Measurements from ENCODE around the gene PNLDC1.

Gene PNLDC1

DNA sequence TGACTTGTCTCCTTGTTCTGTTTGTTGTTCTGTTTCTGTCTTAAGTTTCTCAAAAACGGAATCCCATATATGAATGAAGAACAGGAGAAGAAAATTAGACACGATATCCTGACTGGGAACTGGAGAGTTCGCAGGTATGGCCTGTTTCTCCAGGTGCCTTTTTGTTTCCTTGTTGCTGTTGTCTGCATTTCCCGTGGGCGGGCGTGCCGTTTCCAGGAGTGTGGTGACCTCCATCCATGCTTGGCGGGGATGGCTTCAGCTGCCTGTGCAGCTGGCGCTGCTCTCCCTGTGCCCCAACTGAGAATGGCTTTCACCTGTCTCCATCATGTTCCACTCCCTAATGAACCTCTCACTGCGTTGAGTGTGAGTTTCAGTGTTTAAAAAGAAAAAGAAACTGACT lies 4.4 kb downstream of the PNLDC1 start:
- TF ChIP-seq, protein P1, sequence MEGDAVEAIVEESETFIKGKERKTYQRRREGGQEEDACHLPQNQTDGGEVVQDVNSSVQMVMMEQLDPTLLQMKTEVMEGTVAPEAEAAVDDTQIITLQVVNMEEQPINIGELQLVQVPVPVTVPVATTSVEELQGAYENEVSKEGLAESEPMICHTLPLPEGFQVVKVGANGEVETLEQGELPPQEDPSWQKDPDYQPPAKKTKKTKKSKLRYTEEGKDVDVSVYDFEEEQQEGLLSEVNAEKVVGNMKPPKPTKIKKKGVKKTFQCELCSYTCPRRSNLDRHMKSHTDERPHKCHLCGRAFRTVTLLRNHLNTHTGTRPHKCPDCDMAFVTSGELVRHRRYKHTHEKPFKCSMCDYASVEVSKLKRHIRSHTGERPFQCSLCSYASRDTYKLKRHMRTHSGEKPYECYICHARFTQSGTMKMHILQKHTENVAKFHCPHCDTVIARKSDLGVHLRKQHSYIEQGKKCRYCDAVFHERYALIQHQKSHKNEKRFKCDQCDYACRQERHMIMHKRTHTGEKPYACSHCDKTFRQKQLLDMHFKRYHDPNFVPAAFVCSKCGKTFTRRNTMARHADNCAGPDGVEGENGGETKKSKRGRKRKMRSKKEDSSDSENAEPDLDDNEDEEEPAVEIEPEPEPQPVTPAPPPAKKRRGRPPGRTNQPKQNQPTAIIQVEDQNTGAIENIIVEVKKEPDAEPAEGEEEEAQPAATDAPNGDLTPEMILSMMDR (IDR thresholded peaks at IDR 0.05; ENCODE audit: low read depth, low read length): no peak
- no peak for DNase-seq (ENCODE audit: extremely low read depth, low read depth)

DNA sequence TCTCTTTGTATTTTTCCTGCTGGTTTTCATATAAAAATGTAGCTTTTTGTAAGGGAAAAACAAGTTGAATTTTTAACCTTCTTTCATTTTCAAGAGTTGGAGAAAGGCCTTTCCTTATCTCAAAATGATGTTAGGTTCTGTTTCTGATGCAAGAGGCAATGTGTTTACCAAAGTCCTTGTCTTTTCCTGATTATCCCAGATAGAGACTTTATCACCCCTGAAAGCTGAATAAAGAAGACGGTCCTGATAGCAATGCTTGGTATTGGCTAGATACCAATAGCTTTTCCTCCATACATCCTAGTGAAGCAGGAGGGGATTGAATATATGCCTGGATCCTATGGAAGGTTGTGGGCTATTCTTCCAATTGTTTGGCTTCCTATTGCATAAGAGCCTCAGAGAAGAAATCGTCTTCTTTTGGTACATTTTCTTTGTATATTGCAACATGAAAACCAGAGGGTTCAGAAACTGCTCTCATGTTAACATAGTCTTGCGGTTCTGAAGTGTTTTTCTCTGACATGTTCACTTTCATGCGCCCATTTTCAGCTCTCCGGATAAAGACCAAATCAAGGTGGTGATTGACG lies 5.5 kb downstream of the PNLDC1 start:
- TF ChIP-seq, protein P1 (IDR thresholded peaks at IDR 0.05; ENCODE audit: low read depth, low read length): no peak
- DNase-seq (ENCODE audit: extremely low read depth, low read depth): no peak

DNA sequence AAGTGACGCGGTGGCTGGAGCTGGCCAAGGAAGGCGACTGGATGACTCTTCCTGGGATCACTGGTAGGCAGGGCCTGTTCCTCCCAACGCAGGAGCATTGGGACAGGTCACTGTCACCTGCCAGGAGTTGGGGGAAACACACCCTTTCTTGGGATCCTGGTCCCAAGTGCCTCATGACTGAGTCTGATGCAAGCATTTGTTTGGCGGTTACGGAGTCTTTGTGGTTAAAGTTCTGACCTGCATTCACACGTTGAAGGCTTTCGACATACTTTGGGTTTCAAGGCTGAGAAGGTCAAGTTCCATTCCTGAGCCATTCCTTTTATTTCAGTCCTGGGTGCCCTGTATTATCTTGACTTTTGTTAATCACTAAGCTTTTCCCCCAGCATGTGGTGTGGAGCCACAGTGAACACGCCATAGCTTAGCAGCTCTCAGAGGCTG lies 6.0 kb downstream of the PNLDC1 start:
- DNase-seq (ENCODE audit: extremely low read depth, low read depth): no peak
- TF ChIP-seq, protein P1 (IDR thresholded peaks at IDR 0.05; ENCODE audit: low read depth, low read length): no peak

DNA sequence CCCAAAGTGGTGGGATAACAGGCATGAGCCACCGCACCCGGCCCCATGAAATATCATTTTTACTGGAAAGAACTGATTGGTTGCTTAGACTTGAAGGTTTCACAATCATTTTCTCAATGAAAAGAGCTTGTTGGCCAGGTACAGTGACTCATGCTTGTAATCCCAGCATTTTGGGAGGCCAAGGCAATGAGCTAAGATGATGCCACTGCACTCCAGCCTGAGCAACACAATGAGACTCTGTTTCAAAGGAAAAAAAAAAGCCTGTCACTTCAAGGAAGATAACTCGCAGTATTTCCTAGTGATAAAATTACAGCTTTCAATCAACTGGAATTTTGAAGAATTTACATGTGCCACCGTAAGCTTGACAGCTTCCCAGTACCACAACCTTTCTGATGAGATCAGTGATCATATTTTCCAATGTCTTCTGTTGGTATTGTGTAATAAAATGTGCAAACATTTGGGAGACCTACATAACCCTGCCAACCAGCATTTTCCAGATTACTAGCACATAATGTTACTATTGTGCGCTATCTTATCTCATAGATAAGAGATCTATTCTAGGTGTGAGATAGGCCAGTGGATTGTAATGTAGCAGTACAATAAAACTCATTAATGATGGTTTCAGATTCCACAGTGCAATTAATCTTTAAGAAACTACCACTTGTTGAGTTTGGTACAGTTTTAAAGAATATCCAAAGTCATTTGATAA lies 7.2 kb downstream of the PNLDC1 start:
- no peak for DNase-seq (ENCODE audit: extremely low read depth, low read depth)
- TF ChIP-seq, protein P1 (IDR thresholded peaks at IDR 0.05; ENCODE audit: low read depth, low read length): no peak

DNA sequence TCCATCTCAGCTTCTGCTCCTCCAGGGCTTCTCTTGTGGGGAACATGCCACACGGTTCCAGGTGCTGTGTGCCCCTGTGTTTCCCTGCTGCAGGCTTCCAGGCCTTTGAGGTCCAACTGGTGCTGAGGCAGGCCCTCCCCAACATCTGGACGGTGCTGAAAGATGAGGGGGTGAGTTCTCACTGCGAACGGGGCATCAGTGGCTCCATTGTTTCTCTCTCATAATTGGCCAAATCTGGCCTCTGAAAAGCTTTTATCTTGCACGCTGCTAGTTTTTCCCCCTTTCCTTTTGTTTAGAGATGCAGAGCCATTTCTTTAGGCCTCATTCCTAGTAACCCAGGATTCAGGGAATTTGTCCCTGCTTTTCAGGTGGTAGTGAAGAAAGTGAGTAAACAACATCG lies 8.6 kb downstream of the PNLDC1 start:
- TF ChIP-seq, protein P1 (IDR thresholded peaks at IDR 0.05; ENCODE audit: low read depth, low read length): no peak
- no peak for DNase-seq (ENCODE audit: extremely low read depth, low read depth)

DNA sequence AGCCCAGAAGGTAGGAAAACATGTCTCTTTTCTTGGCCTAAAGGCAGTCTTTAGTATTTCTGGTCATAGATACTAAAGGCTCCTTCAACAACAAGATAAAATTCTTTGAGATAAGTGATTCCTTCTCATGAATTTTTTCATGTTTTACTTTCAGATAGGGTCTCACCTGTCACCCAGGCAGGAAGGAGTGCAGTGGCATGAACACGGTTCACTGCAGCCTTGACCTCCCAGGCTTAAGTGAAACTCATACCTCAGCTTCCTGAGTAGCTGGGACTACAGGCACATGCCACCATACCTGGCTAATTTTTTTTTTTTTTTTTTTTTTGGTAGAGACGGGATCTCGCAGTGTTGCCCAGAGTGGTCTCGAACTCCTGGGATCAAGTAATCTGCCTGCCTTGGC lies 9.1 kb downstream of the PNLDC1 start:
- DNase-seq (ENCODE audit: extremely low read depth, low read depth): no peak
- TF ChIP-seq, protein P1 (IDR thresholded peaks at IDR 0.05; ENCODE audit: low read depth, low read length): no peak

DNA sequence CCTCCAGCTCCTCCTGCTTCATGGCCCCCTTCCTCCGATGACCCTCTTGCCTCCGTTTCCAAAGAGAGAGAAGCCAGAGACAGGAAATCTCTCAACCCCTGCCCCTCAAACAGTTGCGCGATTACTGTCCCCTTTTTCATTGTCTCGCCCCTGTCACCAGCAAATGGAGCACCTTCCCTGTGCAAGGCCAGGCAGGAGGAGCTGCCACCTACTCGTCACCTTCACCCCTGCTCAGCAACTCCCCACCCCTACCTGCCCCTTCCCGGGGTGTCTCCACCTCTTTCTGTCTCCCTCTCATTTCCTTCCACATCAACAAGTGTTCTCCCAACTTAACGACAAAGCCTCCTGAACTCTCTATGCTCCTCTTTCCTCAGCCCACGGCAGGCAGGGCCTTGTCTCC lies 13.7 kb downstream of the PNLDC1 start:
- TF ChIP-seq, protein P1 (IDR thresholded peaks at IDR 0.05; ENCODE audit: low read depth, low read length): no peak

More for the DNA sequence above, 13.7 kb downstream of the PNLDC1 start:
- no peak for DNase-seq (ENCODE audit: extremely low read depth, low read depth)

Measured in AG09319 (cell line).